Measurements from ENCODE around the gene SHROOM3.
"Not testable (repeated sequence)": the region's sequence is repeated elsewhere in the genome, so short reads cannot be mapped to it uniquely, and the experiment has no call there.

SHROOM3 gene

DNA sequence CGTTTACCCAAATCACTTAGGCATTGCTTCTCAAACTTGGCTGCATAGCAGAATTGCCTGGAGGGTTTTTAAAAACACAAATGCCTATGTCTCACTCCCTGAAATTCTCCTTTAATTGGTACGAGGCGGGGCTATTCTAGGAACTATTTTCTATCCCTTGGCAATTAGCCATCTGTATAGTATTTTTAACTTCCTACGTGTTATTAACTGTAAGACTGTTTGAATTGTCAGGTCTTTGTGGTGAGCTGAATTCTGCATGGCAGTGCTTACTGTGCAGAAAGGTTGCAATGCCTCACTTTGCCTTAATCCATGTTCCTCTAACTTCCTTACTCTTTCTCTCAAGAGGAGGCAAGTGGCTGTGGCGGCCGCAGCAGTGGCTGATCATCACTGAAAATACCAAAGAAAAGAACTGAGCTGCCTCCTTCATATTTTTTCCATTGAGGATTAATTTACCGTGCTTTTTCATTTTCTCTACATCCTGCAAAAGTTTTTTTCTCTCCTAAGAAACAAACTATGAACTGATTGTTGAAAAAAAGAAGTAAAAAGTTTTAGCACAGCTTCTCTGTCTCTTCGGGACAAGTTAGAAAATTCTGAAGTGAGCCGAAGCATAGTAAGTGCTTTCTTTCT is at the start of gene SHROOM3:
TSS of gene SHROOM3 (plus strand) at position 329 of the 627 bp plus-strand sequence. CDS start 824 bp downstream, outside the sequence.
- no peak for DNase-seq (ENCODE audit: low spot score)

DNA sequence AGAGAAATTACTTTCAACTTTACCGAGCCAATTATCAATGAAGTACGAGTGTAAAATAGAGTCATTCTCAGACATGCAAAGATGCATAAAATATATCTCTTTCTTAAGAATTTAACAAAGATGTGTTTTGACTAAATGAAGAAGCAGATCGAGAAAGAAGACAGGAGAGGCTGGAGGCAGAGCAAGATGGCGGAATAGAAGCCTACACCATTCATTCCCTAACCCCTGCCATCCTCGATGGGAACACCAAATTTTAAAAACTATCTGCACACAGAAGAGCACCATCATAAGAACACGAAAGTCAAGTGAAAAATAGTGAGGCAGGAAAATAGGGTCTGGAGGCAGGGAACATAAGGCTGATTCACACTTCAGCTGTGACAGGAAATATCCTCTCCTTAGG is 49.1 kb upstream of the SHROOM3 start:
- DNase-seq (ENCODE audit: low spot score) = no peak

DNA sequence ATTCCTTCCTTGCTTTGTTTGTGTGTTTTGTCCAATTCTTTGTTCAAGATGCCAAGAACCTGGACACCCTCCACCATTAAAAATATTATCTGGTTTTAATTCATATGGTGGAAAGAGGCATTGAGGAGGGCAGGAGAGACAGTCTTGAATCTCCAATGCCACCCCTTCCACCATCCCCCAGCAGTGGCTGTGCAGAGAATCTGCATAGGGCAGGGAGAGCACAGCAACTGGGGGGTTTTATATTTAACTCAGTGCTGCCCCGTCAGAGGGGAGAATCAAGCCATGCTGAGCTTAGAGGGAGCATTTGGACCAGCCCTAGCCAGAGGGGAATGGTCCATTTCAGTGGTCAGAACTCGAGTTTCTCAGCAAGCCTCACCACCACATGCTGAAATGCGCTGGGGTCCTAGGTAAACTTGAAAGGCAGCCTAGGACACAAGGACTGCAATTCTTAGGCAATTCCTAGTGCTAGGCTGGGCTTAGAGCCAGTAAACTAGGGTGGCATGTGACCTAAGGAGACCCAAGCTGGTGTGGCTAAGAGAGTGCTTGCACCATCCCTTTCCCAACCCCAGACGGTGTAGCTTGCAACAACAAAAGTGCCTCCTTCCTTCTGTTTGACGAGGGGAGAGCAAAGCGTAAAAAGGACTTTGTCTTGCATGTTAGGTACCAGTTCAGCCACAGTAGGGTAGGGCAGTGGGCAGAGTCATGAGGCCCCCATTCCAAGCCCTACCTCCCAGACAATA is 48.3 kb upstream of the SHROOM3 start:
- no peak for DNase-seq (ENCODE audit: low spot score)

DNA sequence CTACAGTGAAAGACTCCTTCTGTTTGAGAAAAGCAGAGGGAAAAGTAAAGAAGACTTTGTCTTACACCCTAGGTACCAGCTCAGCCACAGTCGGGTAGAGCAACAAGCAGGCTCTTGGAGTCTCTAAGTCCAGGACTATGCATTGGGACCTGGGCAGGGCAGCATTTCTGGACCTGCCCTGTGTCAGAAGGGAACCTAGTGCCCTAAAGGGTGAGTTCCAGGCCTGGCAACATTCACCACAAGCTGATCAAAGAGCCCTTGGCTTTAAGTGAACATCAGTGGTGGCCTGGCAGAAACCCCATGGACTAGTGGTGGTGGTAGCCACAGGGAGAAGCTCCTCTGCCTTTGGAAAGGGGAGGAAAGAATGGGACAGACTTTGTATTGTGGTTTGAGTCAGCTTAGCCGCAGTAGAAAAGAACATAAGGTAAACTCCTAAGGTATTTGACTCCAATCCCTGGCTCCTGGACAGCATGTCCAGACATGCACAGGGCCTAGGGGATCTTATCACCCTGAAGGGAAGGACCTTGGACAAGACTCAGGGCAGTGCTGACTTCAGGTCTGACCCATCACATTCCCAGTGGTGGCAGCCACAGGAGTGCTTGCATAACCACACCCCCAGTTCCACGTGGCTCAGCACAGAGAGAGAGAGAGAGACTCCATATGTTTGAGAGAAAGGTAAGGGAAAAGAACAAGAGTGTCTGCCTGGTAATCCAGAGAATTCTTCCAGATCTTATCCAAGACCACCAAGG is 46.7 kb upstream of the SHROOM3 start:
- DNase-seq (ENCODE audit: low spot score) = no peak

DNA sequence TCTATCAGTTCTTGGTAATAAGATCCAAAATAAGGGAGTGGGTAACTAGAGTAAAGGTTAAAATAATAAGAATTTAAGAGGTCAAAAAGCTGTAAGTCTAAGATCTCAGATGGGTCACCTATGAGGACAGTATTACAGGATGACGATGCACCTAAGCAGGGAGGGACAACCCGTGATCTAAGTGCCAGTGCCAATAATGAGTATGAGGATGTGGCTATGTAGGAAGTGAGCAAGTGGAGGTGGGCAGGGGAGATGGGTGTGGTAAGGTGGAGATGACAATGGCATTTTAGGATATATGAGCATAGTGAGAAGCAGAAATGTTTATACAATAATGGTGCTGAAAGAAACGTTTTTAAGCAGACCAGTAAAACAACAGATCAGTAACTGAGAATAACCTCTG is 33.4 kb upstream of the SHROOM3 start:
- no peak for DNase-seq (ENCODE audit: low spot score)

DNA sequence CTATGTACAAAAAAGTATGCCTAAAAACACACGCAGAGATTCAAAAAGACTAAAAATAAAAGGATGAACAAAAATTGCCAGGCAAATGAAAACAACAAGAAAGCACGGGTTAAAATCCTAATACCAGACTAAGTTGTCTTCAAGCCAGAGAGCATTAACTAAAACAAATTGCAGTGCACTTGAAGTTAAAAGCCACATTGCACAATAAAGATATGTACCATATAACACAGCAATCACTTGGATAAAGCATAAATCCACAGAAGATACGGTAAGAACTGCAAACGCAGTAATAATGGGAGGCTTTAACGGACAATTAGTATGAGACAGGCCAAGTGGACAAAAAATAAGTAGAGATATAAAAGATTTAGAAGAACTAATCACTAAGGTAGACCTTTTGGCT is 28.9 kb upstream of the SHROOM3 start:
- DNase-seq (ENCODE audit: low spot score) = no peak

DNA sequence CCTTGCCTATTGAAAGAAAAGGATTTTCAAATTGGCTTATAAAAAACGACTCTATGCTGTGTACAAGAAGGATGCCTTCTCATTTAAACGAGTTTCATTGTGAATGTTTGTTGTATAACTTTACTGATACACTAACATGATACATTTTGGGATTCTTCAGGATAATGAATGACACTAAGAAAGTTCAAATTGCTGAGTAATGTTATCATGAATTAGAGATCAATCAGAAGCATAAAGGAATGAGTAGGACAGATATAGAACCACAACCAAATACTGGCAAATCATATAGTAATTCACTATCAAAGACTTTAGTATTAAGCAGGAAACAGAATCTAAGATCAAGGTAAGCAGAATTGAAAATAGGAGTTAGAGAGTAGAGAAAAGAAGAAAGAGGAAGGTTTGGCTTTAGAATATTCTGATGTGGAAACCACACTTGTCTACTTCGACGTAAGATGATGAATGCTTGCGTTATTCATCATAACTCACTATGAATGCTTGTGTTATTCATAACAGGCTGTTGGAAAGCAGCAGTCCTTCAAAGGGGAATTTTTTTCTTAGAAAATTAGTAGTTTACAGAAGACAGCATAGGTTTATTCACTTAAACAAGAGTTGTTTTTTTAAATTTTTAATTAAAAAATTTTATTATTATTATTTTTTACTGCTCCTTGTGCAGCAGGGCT is 27.4 kb upstream of the SHROOM3 start:
- DNase-seq (ENCODE audit: low spot score) = no peak

DNA sequence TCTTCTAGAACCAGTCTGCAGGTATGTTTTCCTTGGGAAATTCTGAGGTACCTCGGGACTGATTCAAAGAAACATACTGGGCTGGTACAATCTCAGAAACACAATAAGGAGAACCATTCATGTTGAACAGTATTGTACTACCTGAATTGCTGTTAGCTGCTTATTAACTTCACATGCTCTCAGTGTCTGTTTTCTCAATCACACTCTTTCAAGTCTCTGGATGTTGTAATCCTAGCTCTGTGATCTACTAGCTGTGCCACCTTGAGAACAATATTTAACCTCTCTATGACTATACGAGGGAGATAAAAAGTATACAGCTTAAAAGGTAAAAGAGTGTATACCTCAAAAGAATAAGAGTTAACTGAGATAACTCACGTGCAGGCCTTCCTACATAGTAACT is 24.4 kb upstream of the SHROOM3 start:
- no peak for DNase-seq (ENCODE audit: low spot score)

DNA sequence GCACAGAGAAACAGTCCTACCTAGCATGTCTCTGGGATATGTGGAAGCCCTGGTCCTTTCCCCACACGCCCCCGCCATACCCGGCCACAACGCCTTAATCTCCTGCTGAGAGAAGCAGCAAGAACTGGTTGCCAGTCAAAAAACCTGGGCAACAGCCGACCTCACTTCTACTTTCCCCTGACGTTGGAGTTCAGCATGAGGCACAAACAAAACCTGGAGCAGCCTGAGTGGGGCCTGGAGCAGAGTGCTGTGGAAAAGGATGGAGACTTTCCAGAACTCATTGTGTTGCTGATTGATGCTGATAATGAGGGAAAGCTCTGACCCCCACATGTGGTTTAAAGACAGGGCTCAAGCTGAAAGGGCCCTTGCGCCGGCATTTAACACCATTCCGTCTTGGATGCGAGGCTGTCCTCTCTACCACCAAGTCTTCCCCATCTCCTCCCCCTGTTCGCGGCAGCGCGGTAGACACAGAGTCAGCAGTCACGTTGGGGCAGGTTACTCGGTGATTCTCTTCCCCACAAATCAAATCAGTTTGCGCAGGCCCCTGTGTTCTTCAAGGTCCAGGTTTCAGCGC is 14.8 kb upstream of the SHROOM3 start:
- DNase-seq (ENCODE audit: low spot score) = no peak

DNA sequence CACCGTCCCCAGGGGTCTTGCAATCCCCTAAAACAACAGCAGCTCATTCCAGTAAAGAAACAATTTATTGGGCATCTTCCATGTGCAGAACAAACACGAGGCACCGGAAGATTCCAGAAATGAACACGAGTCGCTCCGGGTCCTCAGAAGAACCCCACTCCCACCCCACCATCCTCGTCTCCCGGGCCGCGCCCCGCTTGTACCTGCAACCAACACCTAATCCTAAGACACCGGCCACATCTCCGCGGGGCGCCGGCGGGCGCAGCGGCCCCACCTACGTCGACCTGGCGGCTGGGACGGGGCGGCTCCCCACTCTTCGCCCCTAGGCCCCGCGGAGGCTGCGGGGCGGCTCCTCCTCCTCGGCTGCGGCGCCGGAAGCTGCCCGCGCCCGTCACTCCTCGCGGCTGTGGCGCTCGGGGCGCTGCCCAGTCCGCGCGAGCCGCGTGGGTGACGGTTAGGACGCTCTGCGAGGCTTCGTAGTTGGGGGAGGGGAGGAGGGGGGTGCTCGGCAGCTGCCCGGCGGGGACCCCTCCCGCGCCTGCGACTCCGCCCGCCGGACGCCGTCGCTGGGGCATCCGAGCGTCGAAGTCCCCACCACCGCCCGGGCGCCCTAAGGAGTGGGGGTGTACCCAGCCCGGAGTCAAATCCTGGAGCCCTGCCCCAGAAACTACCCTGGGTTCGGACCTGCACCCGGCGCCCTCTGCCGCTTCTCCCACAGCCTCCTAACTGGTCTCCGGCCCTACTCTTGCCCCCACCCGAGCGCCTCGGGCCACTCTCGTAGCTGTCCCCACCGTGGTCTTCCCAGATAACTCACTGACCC is 14.1 kb upstream of the SHROOM3 start, which contains the start of gene CCDC158:
TSS of gene CCDC158 (minus strand) at position 380 of the 820 bp plus-strand sequence. CDS start 17,934 bp downstream, outside the sequence.
- DNase-seq (ENCODE audit: low spot score) = no peak

DNA sequence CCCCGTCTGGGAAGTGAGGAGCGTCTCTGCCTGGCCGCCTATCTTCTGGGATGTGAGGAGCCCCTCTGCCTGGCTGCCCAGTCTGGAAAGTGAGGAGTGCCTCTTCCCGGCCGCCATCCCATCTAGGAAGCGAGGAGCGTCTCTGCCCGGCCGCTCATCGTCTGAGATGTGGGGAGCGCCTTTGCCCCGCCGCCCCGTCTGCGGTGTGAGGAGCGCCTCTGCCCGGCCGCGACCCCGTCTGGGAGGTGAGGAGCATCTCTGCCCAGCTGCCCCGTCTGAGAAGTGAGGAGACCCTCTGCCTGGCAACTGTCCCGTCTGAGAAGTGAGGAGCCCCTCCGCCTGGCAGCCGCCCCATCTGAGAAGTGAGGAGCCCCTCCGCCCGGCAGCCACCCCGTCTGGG is 11.9 kb upstream of the SHROOM3 start:
- not testable (repeated sequence) for DNase-seq (ENCODE audit: low spot score)

DNA sequence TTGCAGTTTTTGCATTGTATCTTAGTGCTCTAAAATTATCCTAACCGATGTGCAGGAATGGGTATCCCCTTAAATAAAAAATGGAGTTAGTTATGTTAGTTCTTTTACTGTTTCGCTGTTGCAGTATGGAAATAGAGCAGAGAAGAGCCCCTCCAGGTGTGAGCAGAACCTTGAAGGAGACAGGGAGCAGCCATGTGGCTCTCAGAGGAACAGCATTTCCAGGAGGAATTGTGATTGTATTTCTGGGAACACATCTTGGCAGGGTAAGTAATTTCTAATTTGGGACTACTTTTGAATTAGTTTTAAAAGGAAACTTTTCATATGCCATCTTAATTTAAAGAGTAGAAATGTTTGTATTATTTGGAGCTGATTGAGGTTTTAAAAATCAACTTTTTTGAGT is 8.8 kb upstream of the SHROOM3 start:
- no peak for DNase-seq (ENCODE audit: low spot score)

DNA sequence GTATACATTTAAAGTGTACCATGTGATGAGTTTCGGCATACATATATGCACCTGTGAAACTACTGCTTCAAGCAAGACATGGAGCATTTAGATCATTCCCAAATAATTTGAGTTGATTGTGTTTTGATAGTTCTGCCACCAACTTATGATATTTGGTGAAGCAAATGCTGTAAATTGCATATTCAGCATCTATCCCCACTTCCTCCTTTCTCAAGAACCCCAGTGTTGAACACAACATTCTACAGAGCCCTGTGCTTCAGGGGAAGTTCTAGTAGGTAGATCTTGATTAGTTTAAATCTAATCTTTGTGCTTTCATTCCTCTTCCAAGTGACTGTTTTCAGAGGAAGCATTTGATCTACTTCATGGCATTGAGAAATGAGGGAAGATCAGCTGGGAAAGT is 5.4 kb upstream of the SHROOM3 start:
- DNase-seq (ENCODE audit: low spot score) = no peak

DNA sequence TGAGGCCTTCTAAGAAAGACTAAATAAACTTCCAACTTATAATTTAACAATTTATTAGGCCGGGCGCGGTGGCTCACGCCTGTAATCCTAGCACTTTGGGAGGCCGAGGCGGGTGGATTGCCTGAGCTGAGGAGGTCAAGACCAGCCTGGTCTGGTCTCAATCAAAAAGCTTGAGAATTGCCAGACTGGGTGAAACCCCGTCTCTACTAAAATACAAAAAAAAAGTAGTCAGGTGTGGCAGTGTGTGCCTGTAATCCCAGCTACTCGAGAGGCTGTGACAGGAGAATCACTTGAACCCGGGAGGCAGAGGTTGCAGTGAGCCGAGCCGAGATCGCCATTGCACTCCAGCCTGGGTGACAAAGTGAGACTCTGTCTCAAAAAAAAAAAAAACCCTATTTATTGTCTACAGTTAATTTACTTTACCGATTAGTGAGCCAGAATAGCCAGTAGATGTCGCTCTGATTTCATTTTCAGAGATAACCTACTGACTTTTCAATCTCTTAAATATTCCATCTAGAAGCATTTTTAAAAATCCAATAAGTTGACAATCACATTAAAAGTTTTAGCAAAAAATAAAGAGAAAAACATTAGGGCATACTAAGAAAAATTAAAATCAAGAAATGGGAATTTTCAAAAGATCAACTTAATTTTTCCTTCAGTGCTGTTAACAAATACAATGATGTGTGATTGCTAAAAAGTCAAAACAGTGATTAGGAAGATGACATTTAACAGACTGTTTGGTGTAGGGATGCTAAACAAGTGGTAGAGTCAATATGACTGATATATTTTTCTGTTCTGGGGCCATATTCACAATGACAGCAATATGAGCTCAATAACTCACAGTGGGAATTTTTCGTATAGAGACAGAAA is 4.3 kb upstream of the SHROOM3 start:
- DNase-seq (ENCODE audit: low spot score) = no peak

DNA sequence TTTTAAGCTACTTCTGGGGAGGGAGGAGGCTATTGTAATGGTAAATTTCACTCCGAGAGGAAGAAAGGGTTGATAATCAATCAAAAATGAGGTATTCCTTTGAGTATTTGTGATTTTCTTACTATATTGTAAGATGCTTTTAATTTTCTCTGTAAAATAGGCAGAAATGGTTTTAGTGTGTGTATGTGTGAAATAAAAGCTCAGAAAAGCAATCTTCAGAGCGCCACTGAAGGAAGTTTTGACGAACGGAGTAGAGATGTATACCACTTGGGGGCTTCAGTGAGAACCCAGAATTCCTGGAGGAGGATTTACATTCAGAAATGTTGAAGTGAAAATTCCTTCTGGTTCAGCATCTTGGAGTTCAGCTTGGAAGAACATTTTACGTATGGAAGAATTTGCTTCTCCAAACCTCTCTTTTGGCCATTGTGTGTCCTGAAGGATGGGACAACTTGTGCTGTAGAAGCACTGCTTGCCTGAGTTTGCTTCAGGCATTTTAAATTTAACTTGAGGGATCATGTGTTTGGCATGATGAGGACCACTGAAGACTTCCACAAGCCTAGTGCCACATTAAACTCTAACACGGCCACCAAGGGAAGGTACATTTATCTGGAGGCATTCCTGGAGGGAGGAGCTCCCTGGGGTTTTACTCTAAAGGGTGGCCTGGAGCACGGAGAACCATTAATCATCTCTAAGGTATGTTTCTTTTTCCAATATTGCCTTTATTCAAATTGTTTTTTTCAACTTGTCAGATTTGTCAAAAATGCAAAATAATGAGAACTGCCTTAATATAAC is 695 bp downstream of the SHROOM3 start:
- no peak for DNase-seq (ENCODE audit: low spot score)

DNA sequence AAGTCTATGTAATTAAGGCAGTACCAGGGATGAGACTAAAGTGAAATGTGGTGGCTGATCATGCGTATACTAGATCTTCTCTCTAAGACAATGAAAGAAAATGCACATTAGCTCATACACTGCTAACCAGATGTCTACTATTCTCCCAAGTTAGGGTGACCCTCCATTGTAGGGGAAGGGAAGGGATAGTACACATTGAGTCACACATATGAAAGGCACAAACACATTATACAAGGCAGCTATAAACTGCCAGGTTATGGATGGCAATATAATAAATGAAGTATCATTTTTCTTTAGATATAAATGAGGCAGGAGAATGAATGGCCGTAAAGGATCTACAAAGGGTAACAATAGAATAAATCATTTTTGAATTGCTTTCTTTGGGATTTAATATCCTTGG is 4.5 kb downstream of the SHROOM3 start:
- DNase-seq (ENCODE audit: low spot score) = no peak

DNA sequence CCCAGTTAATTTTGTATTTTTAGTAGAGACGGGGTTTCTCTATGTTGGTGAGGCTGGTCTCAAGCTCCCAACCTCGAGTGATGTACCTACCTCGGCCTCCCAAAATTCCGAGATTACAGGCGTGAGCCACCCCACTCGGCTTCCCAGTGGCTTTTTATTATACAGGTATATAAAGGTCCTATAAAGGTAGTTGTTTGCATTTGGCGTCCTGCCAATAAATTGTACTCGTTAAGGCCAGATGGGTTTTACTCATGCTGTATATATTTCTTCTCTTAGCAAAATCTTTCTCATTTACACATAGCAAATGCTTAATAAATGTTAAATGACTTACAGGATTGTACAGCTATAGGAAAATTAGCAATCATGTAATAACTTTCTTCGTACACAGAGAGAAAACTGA is 6.9 kb downstream of the SHROOM3 start:
- DNase-seq (ENCODE audit: low spot score) = no peak

DNA sequence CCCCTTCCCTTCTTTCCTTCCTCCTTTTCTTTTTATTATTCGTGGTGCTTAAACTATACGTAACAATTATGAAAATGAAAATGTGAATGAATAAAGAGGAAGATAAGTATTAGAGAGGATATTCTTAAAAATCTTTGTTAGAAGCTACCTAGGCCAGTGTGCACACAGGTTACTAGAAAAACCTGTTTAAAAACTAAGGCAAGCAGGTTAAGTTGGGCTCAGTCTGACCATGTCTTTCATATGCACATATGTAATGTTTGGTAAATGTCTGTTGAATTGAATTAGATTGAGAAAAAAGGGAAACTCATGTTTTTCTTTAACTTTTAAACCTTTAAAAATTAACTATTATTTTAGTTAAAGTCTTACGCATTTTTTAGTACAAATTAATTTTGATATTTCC is 7.8 kb downstream of the SHROOM3 start:
- no peak for DNase-seq (ENCODE audit: low spot score)

DNA sequence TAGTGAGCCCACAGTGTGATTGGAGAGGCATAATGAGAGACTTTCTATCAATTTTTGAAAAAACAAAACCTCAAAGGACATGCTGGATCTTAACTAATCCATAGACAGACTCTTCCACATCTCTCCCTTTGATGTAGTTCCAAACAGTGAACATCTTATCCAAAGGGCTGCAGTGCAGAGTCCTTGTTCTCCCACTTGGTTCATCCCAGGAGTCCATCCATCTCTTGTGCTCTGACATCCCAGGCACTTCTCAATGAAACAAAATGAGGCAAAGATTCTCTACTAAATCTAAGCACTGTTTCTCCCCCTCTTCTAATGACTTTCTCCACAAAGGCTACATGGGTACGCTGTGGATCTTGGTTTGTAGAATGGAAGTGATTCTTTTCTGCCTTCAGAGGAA is 8.3 kb downstream of the SHROOM3 start:
- DNase-seq (ENCODE audit: low spot score) = no peak

Measured in ecto neural progenitor cell (in vitro differentiated cells).